HUDEP-2 (cell line): ENCODE measurements around the gene ZNF445.
"Not testable (repeated sequence)": the region's sequence is repeated elsewhere in the genome, so short reads cannot be mapped to it uniquely, and the experiment has no call there.

Experiments used
- DNase-seq, 76 experiments: peaks; one replicate each; lab custom pipeline; 2025; ENCODE audit not compliant: unreplicated experiment in 76 of 76; lab: John Stamatoyannopoulos, UW

The ZNF445 gene

GRCh38 chr3:44477312-44478030, at the start of gene ZNF445:
ZNF445 (minus strand) TSS chr3:44477670; CDS start chr3:44455549, 22,121 bp downstream.
- DNase-seq = peak in 72 of 76 experiments; percentile 9 to 77 (median 53)

GRCh38 chr3:44525060-44525459, 47.6 kb upstream of the ZNF445 start:
- no peak for DNase-seq

GRCh38 chr3:44522494-44522933, 45.0 kb upstream of the ZNF445 start:
- no peak for DNase-seq

GRCh38 chr3:44521721-44522120, 44.3 kb upstream of the ZNF445 start:
- DNase-seq = no peak

GRCh38 chr3:44518782-44519156, 41.3 kb upstream of the ZNF445 start:
- no peak for DNase-seq

- DNase-seq = no peak
These were observed 38.8 kb upstream of the ZNF445 start for GRCh38 chr3:44516230-44516629.

- DNase-seq = no peak
These were observed 36.0 kb upstream of the ZNF445 start for GRCh38 chr3:44513513-44513912.

GRCh38 chr3:44511238-44511566, 33.7 kb upstream of the ZNF445 start:
- no peak for DNase-seq

- no peak for DNase-seq
These were observed 32.5 kb upstream of the ZNF445 start for GRCh38 chr3:44510000-44510368.

- DNase-seq = peak in 20 of 76 experiments; percentile 1 to 39 (median 15)
These were observed 32.0 kb upstream of the ZNF445 start for GRCh38 chr3:44509393-44509921.

GRCh38 chr3:44506961-44507360, 29.5 kb upstream of the ZNF445 start:
- DNase-seq = no peak

GRCh38 chr3:44506556-44506955, 29.1 kb upstream of the ZNF445 start:
- DNase-seq = no peak

- no peak for DNase-seq
These were observed 27.1 kb upstream of the ZNF445 start for GRCh38 chr3:44504566-44504965.

- DNase-seq = not testable (repeated sequence)
These were observed 25.7 kb upstream of the ZNF445 start for GRCh38 chr3:44503178-44503577.

- no peak for DNase-seq
These were observed 24.5 kb upstream of the ZNF445 start for GRCh38 chr3:44501971-44502370.

GRCh38 chr3:44499899-44500168, 22.4 kb upstream of the ZNF445 start:
- not testable (repeated sequence) for DNase-seq

GRCh38 chr3:44499149-44499898, 21.9 kb upstream of the ZNF445 start:
- no peak for DNase-seq

- DNase-seq = no peak
These were observed 18.4 kb upstream of the ZNF445 start for GRCh38 chr3:44495636-44496415.

- no peak for DNase-seq
These were observed 15.0 kb upstream of the ZNF445 start for GRCh38 chr3:44492496-44492895.

- DNase-seq = no peak
These were observed 5.3 kb upstream of the ZNF445 start for GRCh38 chr3:44482721-44483120.

GRCh38 chr3:44478606-44479094, 1.2 kb upstream of the ZNF445 start:
- no peak for DNase-seq
